ENCODE data around the gene PMP22.
"Not testable (repeated sequence)": the region's sequence is repeated elsewhere in the genome, so short reads cannot be mapped to it uniquely, and the experiment has no call there.

The PMP22 gene

DNA sequence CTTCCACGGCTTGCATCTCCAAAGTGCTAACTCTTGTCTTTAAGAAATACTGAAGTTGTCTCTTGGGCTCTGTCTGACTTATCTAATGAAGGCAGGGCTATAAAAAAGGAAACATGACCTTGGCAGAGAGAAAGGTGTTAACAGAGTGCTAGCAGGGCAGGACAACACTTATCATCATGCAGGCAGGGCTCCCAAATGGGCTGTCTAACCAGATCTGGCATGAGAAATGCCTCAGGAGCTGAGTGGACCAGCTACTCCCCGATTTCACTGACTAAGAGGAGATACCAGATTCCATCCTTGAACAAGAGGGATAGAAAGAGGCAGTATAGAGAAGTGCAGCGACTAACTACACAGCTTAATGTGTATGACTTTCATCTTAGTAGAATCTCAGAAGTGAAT, 32.6 kb downstream of the PMP22 start:
- Histone ChIP-seq H4K20me1 (ENCODE audit: insufficient read depth, low read length) (no peaks in the 10 kb centered on the region), H3K9me3 (replicated peaks; ENCODE audit: insufficient read depth, low read length) (no peaks in the 10 kb centered on the region), H3K9me2 (replicated peaks; ENCODE audit: insufficient read depth, low read length) (no peaks in the 10 kb centered on the region), H3F3A (ENCODE audit: insufficient read depth, low read length) (no peaks in the 10 kb centered on the region), H3K27me3 (replicated peaks; ENCODE audit: insufficient read depth, low read length) (no peaks in the 10 kb centered on the region), H2AFZ (ENCODE audit: low read length) (no peak overlapping the region), H3K4me3 (ENCODE audit: low read length) (no peak overlapping the region), H3K4me1 (ENCODE audit: low read length) (no peaks in the 10 kb centered on the region), H3K9ac (ENCODE audit: low read length) (no peak overlapping the region), H3K79me2 (ENCODE audit: low read length) (no peaks in the 10 kb centered on the region), H3K4me2 (ENCODE audit: low read depth, low read length) (no peak overlapping the region), H3K36me3 (replicated peaks; ENCODE audit: insufficient read depth, low read length) (no peaks in the 10 kb centered on the region), H3K27ac (ENCODE audit: low read length) (no peak overlapping the region)
- TF ChIP-seq EZH2phosphoT487 (IDR thresholded peaks at IDR 0.05; ENCODE audit: low read length) (no peak), EZH2 (optimal IDR thresholded peaks at IDR 0.05; ENCODE audit: low read depth, low read length) (no peak), CTCF (IDR thresholded peaks at IDR 0.05; ENCODE audit: low read length) (no peak)
- no peak for DNase-seq

GRCh38 chr17:15231851-15232516, 33.1 kb downstream of the PMP22 start:
- Histone ChIP-seq H3K4me1 (ENCODE audit: low read length) (no peaks in the 10 kb centered on the region), H3K36me3 (replicated peaks; ENCODE audit: insufficient read depth, low read length) (no peaks in the 10 kb centered on the region), H3K4me3 (ENCODE audit: low read length) (no peak overlapping the region), H3K9me3 (replicated peaks; ENCODE audit: insufficient read depth, low read length) (no peaks in the 10 kb centered on the region), H3K9me2 (replicated peaks; ENCODE audit: insufficient read depth, low read length) (no peaks in the 10 kb centered on the region), H2AFZ (ENCODE audit: low read length) (no peak overlapping the region), H3K79me2 (ENCODE audit: low read length) (no peaks in the 10 kb centered on the region), H4K20me1 (ENCODE audit: insufficient read depth, low read length) (no peaks in the 10 kb centered on the region), H3K27me3 (replicated peaks; ENCODE audit: insufficient read depth, low read length) (no peaks in the 10 kb centered on the region), H3K9ac (ENCODE audit: low read length) (no peak overlapping the region), H3K4me2 (ENCODE audit: low read depth, low read length) (no peak overlapping the region), H3F3A (ENCODE audit: insufficient read depth, low read length) (no peaks in the 10 kb centered on the region), H3K27ac (ENCODE audit: low read length) (no peak overlapping the region)
- TF ChIP-seq EZH2phosphoT487 (IDR thresholded peaks at IDR 0.05; ENCODE audit: low read length) (no peak), CTCF (IDR thresholded peaks at IDR 0.05; ENCODE audit: low read length) (no peak), EZH2 (optimal IDR thresholded peaks at IDR 0.05; ENCODE audit: low read depth, low read length) (no peak)
- DNase-seq = no peak

DNA sequence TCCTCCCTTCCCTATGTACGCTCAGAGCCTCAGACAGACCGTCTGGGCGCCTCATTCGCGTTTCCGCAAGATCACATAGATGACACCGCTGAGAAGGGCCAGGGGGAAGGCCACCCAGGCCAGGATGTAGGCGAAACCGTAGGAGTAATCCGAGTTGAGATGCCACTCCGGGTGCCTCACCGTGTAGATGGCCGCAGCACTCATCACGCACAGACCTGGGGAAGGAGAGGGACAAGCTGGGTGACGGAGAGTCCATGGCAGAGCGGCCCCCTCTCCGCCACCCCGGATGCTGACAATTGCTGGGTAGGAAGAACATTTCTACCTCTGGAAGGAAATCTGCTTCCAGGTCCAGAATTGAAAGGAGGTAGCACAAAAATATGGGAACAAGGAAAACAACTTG, 34.3 kb downstream of the PMP22 start:
- Histone ChIP-seq H3K4me1 (ENCODE audit: low read length) (no peaks in the 10 kb centered on the region), H4K20me1 (ENCODE audit: insufficient read depth, low read length) (no peaks in the 10 kb centered on the region), H3K9me3 (replicated peaks; ENCODE audit: insufficient read depth, low read length) (no peaks in the 10 kb centered on the region), H3K27me3 (replicated peaks; ENCODE audit: insufficient read depth, low read length) (no peaks in the 10 kb centered on the region), H3K4me3 (ENCODE audit: low read length) (no peak overlapping the region), H3K79me2 (ENCODE audit: low read length) (no peaks in the 10 kb centered on the region), H3K9me2 (replicated peaks; ENCODE audit: insufficient read depth, low read length) (no peaks in the 10 kb centered on the region), H2AFZ (ENCODE audit: low read length) (no peak overlapping the region), H3K36me3 (replicated peaks; ENCODE audit: insufficient read depth, low read length) (no peaks in the 10 kb centered on the region), H3K4me2 (ENCODE audit: low read depth, low read length) (no peak overlapping the region), H3F3A (ENCODE audit: insufficient read depth, low read length) (no peaks in the 10 kb centered on the region), H3K9ac (ENCODE audit: low read length) (no peak overlapping the region), H3K27ac (ENCODE audit: low read length) (no peak overlapping the region)
- TF ChIP-seq EZH2 (optimal IDR thresholded peaks at IDR 0.05; ENCODE audit: low read depth, low read length) (no peak), CTCF (IDR thresholded peaks at IDR 0.05; ENCODE audit: low read length) (no peak), EZH2phosphoT487 (IDR thresholded peaks at IDR 0.05; ENCODE audit: low read length) (no peak)
- no peak for DNase-seq

DNA sequence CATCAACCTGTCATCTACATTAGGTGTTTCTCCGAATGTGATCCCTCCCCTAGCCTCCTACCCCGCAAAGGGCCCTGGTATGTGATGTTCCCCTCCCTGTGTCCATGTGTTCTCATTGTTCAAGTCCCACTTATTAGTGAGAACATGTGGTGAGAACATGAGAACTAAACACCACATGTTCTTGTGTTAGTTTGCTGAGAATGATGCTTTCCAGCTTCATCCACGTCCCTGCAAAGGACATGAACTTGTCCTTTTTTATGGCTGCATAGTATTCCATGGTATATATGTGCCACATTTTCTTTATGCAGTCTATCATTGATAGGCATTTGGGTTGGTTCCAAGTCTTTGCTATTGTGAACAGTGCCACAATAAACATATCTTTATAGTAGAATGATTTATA, 43.3 kb downstream of the PMP22 start:
- H3K79me2 ChIP-seq (ENCODE audit: low read length); H3K4me3 ChIP-seq (ENCODE audit: low read length): not testable (repeated sequence)

More for the DNA sequence above, 43.3 kb downstream of the PMP22 start:
- not testable (repeated sequence) for H3K9me3 ChIP-seq (replicated peaks; ENCODE audit: insufficient read depth, low read length); H3K4me2 ChIP-seq (ENCODE audit: low read depth, low read length); DNase-seq; H3K36me3 ChIP-seq (replicated peaks; ENCODE audit: insufficient read depth, low read length); H3K4me1 ChIP-seq (ENCODE audit: low read length); H3F3A ChIP-seq (ENCODE audit: insufficient read depth, low read length); H4K20me1 ChIP-seq (ENCODE audit: insufficient read depth, low read length); H3K9me2 ChIP-seq (replicated peaks; ENCODE audit: insufficient read depth, low read length); H3K27me3 ChIP-seq (replicated peaks; ENCODE audit: insufficient read depth, low read length); H3K27ac ChIP-seq (ENCODE audit: low read length); H2AFZ ChIP-seq (ENCODE audit: low read length); H3K9ac ChIP-seq (ENCODE audit: low read length)

All from MM.1S (cell line).